Parathyroid adenoma (tissue), 2 donors: ENCODE measurements around the gene PYHIN1.

Experiments
- H2AFZ ChIP-seq: fragments of 300-600 bp; sonication (generic); one replicate; pipeline ENCODE4 v1.7.0; 2017; ENCODE audit warnings: antibody characterized with exemption, mild to moderate bottlenecking
- H3K27ac ChIP-seq: fragments of 300-600 bp; sonication (generic); one replicate; pipeline ENCODE4 v1.7.0; 2017
- H3K27me3 ChIP-seq: fragments of 300-600 bp; sonication (generic); one replicate; pipeline ENCODE4 v1.7.0; 2017; ENCODE audit warnings: low read length; ENCODE audit not compliant: control insufficient read depth, insufficient read depth
- H3K36me3 ChIP-seq: fragments of 300-600 bp; sonication (generic); one replicate; pipeline ENCODE4 v1.7.0; 2017; ENCODE audit warnings: low read length; ENCODE audit not compliant: control insufficient read depth, insufficient read depth
- H3K4me1 ChIP-seq: fragments of 300-600 bp; sonication (generic); one replicate; pipeline ENCODE4 v1.7.0; 2017; ENCODE audit warnings: control low read depth
- H3K4me2 ChIP-seq: fragments of 300-600 bp; sonication (generic); one replicate; pipeline ENCODE4 v1.7.0; 2017; ENCODE audit warnings: low read length
- H3K4me3 ChIP-seq: fragments of 300-600 bp; sonication (generic); one replicate; pipeline ENCODE4 v1.7.0; 2017; ENCODE audit warnings: low read depth, low read length
- H3K79me2 ChIP-seq: fragments of 300-600 bp; sonication (generic); one replicate; pipeline ENCODE4 v1.7.0; 2017; ENCODE audit warnings: control low read depth
- H3K9ac ChIP-seq: fragments of 300-600 bp; sonication (generic); one replicate; pipeline ENCODE4 v1.7.0; 2017; ENCODE audit warnings: mild to moderate bottlenecking
- H3K9me3 ChIP-seq: fragments of 300-600 bp; sonication (generic); one replicate; pipeline ENCODE4 v1.7.0; 2017; ENCODE audit warnings: low read length; ENCODE audit not compliant: control insufficient read depth
- TF ChIP-seq, protein P1 (sequence below): fragments of 300-600 bp; sonication (generic); IDR thresholded peaks from one replicate; pipeline ENCODE4 v1.7.0; 2017; ENCODE audit warnings: antibody characterized with exemption, mild to moderate bottlenecking
- donor health status: primary hyperparathyroidism.

Gene PYHIN1

GRCh38 chr1:158941317-158941716, 10.0 kb downstream of the PYHIN1 start:
- Histone ChIP-seq H2AFZ (no peak overlapping the region), H3K79me2 (no peaks in the 10 kb centered on the region), H3K9ac (no peak overlapping the region), H3K4me1 (no peaks in the 10 kb centered on the region), H3K27me3 (no peaks in the 10 kb centered on the region), H3K4me2 (no peak overlapping the region), H3K4me3 (no peak overlapping the region), H3K27ac (no peak overlapping the region), H3K9me3 (no peaks in the 10 kb centered on the region), H3K36me3 (no peaks in the 10 kb centered on the region)
- TF ChIP-seq, protein P1, sequence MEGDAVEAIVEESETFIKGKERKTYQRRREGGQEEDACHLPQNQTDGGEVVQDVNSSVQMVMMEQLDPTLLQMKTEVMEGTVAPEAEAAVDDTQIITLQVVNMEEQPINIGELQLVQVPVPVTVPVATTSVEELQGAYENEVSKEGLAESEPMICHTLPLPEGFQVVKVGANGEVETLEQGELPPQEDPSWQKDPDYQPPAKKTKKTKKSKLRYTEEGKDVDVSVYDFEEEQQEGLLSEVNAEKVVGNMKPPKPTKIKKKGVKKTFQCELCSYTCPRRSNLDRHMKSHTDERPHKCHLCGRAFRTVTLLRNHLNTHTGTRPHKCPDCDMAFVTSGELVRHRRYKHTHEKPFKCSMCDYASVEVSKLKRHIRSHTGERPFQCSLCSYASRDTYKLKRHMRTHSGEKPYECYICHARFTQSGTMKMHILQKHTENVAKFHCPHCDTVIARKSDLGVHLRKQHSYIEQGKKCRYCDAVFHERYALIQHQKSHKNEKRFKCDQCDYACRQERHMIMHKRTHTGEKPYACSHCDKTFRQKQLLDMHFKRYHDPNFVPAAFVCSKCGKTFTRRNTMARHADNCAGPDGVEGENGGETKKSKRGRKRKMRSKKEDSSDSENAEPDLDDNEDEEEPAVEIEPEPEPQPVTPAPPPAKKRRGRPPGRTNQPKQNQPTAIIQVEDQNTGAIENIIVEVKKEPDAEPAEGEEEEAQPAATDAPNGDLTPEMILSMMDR: no peak

DNA sequence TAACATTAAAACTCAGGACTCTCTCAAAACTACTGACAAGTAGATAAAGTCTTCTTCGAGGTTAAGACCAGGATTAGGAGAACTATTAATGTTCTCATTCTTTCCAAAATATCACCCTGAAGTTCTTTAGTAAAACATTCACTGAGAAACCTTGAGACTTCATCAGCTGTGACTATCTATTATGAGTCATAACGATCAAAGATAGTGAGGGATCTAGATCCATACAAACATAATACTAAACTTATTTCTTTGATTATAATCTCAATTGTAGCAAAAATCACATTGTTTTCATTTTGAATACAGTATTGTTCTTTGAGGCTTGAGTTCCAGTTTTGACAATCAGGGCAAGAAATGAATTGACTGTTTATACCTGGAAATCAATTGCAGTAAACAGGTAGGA, 11.1 kb downstream of the PYHIN1 start:
- no peaks in the 10 kb centered on the region for H3K79me2 ChIP-seq
- H3K27me3 ChIP-seq: no peaks in the 10 kb centered on the region
- no peaks in the 10 kb centered on the region for H3K4me1 ChIP-seq
- H3K36me3 ChIP-seq: no peaks in the 10 kb centered on the region
- no peak overlapping the region for H3K27ac ChIP-seq
- TF ChIP-seq, protein P1: no peak
- no peak overlapping the region for H3K9ac ChIP-seq
- no peak overlapping the region for H3K4me2 ChIP-seq
- no peak overlapping the region for H3K4me3 ChIP-seq
- no peak overlapping the region for H2AFZ ChIP-seq
- no peaks in the 10 kb centered on the region for H3K9me3 ChIP-seq

DNA sequence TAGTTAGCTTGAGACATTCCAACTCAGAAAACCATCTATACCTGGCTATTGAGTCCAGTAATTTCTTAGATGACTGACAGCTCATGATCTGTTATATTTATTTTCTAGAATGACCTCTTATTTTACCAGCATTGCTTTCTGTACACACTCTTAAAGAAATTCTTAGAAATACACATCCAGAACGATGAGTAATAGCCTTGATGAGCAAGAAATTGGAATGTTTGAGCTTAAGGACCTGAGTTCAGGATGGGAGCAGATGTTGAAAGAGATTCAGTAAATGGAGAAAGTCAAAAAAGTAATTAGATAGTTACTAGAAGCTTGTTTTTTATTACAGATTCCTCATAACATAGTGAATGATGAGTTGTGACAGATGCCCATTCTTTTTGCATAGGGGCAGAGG, 11.7 kb downstream of the PYHIN1 start:
- Histone ChIP-seq H2AFZ (no peak overlapping the region), H3K9ac (no peak overlapping the region), H3K4me2 (no peak overlapping the region), H3K27me3 (no peaks in the 10 kb centered on the region), H3K4me3 (no peak overlapping the region), H3K27ac (no peak overlapping the region), H3K9me3 (no peaks in the 10 kb centered on the region), H3K4me1 (no peaks in the 10 kb centered on the region), H3K36me3 (no peaks in the 10 kb centered on the region), H3K79me2 (no peaks in the 10 kb centered on the region)
- TF ChIP-seq, protein P1: no peak

DNA sequence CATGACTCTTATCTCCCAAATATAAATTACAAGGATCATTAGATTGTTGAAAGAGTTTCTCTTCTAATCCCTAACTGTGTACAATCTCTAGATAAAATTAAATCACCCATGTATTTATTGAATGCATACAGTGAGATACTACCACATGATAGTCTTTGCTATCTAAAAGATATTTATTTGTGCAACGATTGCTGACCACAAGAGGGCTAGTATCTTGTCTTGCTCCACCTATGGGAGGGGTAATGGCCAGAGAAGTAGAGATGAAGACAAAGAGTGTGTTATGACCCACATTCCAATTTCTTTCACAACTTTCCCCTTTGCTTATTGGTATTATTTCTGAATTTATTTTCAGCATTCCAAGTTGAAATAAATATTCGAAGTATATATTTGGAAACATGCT, 13.7 kb downstream of the PYHIN1 start:
- Histone ChIP-seq H3K27ac (no peak overlapping the region), H2AFZ (no peak overlapping the region), H3K4me2 (no peak overlapping the region), H3K79me2 (no peaks in the 10 kb centered on the region), H3K36me3 (no peaks in the 10 kb centered on the region), H3K4me3 (no peak overlapping the region), H3K4me1 (no peaks in the 10 kb centered on the region), H3K27me3 (no peaks in the 10 kb centered on the region), H3K9me3 (no peaks in the 10 kb centered on the region), H3K9ac (no peak overlapping the region)
- TF ChIP-seq, protein P1: no peak

DNA sequence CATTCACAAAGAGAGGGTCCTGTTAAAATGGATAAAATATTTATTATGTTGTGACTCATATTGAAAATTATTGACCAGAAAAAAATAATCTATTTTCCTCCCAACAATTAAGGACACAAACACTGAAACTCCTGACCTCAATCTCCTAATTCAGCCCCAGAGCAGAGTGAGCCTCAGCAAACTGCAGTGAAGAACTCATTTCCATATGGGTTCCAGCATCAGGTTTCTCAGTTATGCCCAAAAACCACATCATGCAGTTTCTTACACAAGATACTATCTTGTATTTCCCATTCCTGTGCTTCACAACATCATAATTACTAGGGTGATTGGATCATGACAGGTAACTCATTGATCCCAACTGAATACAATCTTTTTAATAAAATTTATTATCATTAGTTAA, 15.4 kb downstream of the PYHIN1 start:
- Histone ChIP-seq H2AFZ (no peak overlapping the region), H3K27me3 (no peaks in the 10 kb centered on the region), H3K9ac (no peak overlapping the region), H3K36me3 (no peaks in the 10 kb centered on the region), H3K4me1 (no peaks in the 10 kb centered on the region), H3K4me3 (no peak overlapping the region), H3K4me2 (no peak overlapping the region), H3K79me2 (no peaks in the 10 kb centered on the region), H3K9me3 (no peaks in the 10 kb centered on the region), H3K27ac (no peak overlapping the region)
- TF ChIP-seq, protein P1: no peak
